HG02763 (cell line): ENCODE results near the gene MTHFD2L.

Source experiments
- ATAC-seq: cut with Tn5 transposase; IDR thresholded peaks from one replicate; pipeline ENCODE4 v1.9.1; 2021; ENCODE audit warnings: mild to moderate bottlenecking, moderate library complexity; ENCODE audit not compliant: unreplicated experiment

The MTHFD2L gene

GRCh38 chr4:74293558-74293957 is 135.6 kb downstream of the MTHFD2L start:
- ATAC-seq: no peak

GRCh38 chr4:74294681-74295080 is 136.8 kb downstream of the MTHFD2L start:
- ATAC-seq: no peak

- peak; percentile 66 for ATAC-seq
Observed at GRCh38 chr4:74297539-74297938, 139.6 kb downstream of the MTHFD2L start.

- ATAC-seq: no peak
Observed at GRCh38 chr4:74304095-74304625, 146.2 kb downstream of the MTHFD2L start.

GRCh38 chr4:74305000-74305399 is 147.1 kb downstream of the MTHFD2L start:
- ATAC-seq: no peak

- ATAC-seq: no peak
Observed at GRCh38 chr4:74307170-74307569, 149.3 kb downstream of the MTHFD2L start.

- no peak for ATAC-seq
Observed at GRCh38 chr4:74308215-74308614, 150.3 kb downstream of the MTHFD2L start, which contains the start of gene EPGN. Gene EPGN (plus strand): TSS chr4:74308470. CDS start chr4:74308534, 64 bp downstream.

GRCh38 chr4:74309223-74309622 is 151.3 kb downstream of the MTHFD2L start:
- ATAC-seq: no peak

GRCh38 chr4:74311696-74312313 is 153.9 kb downstream of the MTHFD2L start:
- peak; percentile 56 for ATAC-seq

GRCh38 chr4:74314329-74314728 is 156.4 kb downstream of the MTHFD2L start:
- ATAC-seq: no peak

GRCh38 chr4:74314944-74315343 is 157.0 kb downstream of the MTHFD2L start:
- no peak for ATAC-seq

- ATAC-seq: no peak
Observed at GRCh38 chr4:74315376-74315775, 157.5 kb downstream of the MTHFD2L start.

GRCh38 chr4:74316397-74316796 is 158.5 kb downstream of the MTHFD2L start:
- ATAC-seq: no peak

GRCh38 chr4:74317616-74318246 is 159.8 kb downstream of the MTHFD2L start:
- ATAC-seq: no peak

- ATAC-seq: no peak
Observed at GRCh38 chr4:74318276-74318675, 160.4 kb downstream of the MTHFD2L start.

GRCh38 chr4:74319470-74319869 is 161.6 kb downstream of the MTHFD2L start:
- ATAC-seq: no peak

GRCh38 chr4:74320559-74321118 is 162.7 kb downstream of the MTHFD2L start:
- peak; percentile 65 for ATAC-seq

- no peak for ATAC-seq
Observed at GRCh38 chr4:74322301-74322700, 164.4 kb downstream of the MTHFD2L start.

- ATAC-seq: no peak
Observed at GRCh38 chr4:74323663-74324062, 165.7 kb downstream of the MTHFD2L start.

GRCh38 chr4:74324262-74324661 is 166.3 kb downstream of the MTHFD2L start:
- no peak for ATAC-seq

- no peak for ATAC-seq
Observed at GRCh38 chr4:74325886-74326285, 168.0 kb downstream of the MTHFD2L start.

- no peak for ATAC-seq
Observed at GRCh38 chr4:74327762-74328161, 169.8 kb downstream of the MTHFD2L start.
